Measurements from ENCODE around the gene DNAJC1.

GRCh38 chr10:21732067-21732772, 271.3 kb downstream of the DNAJC1 start:
- TF ChIP-seq YY1 (IDR thresholded peaks at IDR 0.05): no peak
- peak; percentile 68 for TF ChIP-seq CTCF (IDR thresholded peaks at IDR 0.05; ENCODE audit: low read depth, low read length, missing input control)
- TF ChIP-seq HNF4A (conservative IDR thresholded peaks at IDR 0.05): peak in 1 of 2 donors; percentile 17
- TF ChIP-seq TAF1 (conservative IDR thresholded peaks at IDR 0.05): no peak
- TF ChIP-seq REST (IDR thresholded peaks at IDR 0.05): no peak
- TF ChIP-seq EGR1 (IDR thresholded peaks at IDR 0.05; ENCODE audit: low read depth in 2 of 2): no peak

All from liver (tissue), 3 donors.